Right lobe of liver (tissue), 4 donors: ENCODE data around the gene IL17REL.

Experiments used
- CTCF ChIP-seq, 4 donors: fragments of 200-600 bp in 3 of 4; fragments of 450-650 bp in 1 of 4; IDR thresholded peaks; one replicate each; pipeline versions ENCODE4 v1.5.1 to v1.8.0; 2016 to 2022; ENCODE audit warnings: antibody characterized with exemption in 4 of 4, mild to moderate bottlenecking in 2 of 4
- POLR2A ChIP-seq: fragments of 450-650 bp; IDR thresholded peaks from one replicate; pipeline ENCODE4 v1.6.1; 2017; ENCODE audit warnings: antibody characterized with exemption, mild to moderate bottlenecking
- donor health status: DM: no; HTN: no; CAD: no.
- donor health status: DM: no; HTN: no; CAD: no.
- donor health status: DM: no; HTN: yes; CAD: no.

- TF ChIP-seq POLR2A (no peak), CTCF (IDR thresholded peaks at IDR 0.05) (no peak)
Observed at GRCh38 chr22:50017701-50018224, 5.2 kb upstream of the IL17REL start.
